ENCODE results near the gene CNGB1.
"Not testable (repeated sequence)": the region's sequence is repeated elsewhere in the genome, so short reads cannot be mapped to it uniquely, and the experiment has no call there.

CNGB1 gene

DNA sequence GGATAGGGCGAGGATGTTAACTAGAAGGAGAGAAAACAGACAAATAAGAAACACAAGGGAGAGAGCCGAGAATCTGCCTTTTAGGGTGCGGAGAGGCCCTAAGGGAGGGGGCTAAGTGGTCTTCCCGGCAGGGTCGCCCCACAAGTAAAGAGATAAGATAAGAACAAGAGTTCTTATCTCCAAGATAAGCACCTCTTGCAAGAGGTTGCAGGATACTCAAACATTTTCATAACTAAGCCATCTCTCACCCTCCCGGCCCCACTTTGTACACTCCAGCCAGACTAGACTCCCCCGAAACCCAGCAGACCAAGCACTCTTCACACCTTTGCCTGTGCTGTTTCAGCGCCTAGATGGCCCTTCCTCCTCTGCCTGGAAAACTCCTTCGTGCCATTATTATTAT lies 15.3 kb upstream of the CNGB1 start:
- in situ Hi-C loops (cut with HindIII; ENCODE audit: low sequenced_read_pairs): no loop called here
- H3K4me3 ChIP-seq (ENCODE audit: low read depth, low read length): no peak overlapping the region
- TF ChIP-seq CTCF (IDR thresholded peaks at IDR 0.05; ENCODE audit: low read depth, low read length): no peak
- no peak for DNase-seq (ENCODE audit: low read depth, low spot score)

DNA sequence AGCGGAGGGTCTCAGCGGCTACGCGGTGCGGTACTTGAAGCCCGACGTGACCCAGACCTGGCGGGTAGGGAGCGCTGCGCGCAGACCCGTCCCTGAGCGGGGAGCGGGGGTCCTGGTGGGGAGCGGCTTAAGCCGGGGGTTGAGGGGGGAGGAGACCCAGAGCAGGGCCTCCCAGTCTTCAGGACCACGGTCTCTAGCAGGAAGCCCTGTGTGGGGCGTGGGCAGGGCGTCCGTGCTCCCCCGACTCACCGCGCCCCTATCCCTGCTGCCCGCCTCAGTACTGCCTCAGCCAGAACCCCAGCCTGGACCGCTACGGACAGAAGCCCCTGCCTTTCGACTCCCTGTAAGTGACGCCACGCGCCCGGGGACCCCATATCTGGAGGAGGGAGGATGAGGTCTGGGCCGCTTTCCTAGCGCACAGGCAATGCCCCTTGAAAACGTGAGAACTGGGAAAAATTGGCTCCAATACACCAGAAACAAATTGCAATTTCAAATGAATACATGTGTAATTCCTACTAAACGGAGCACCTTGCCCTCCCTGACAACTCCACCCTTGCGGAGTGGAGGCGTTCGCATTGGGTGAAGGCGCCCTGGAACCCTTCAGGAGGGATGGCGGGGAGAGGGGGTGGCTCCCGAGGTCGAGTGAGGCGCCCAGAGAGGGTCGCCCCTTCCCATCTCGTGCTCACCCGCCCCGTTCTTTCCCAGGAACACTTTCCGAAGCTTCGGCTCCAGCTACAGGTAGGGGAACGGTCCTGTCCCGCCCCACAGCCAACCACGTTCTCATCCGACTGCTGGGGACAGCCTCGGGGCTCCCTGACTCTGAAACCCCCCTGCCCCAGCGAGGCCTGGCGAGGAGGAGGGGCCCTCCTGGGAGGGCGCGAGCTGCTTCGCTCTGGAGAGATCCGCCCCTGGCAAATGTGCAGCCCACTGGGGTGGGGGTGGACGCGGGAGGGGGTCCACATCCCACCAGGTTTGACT lies 14.6 kb upstream of the CNGB1 start:
- TF ChIP-seq CTCF (IDR thresholded peaks at IDR 0.05; ENCODE audit: low read depth, low read length): no peak
- in situ Hi-C loops (cut with HindIII; ENCODE audit: low sequenced_read_pairs): no loop called here
- no peak for DNase-seq (ENCODE audit: low read depth, low spot score)
- peak overlapping the region; percentile 57 for H3K4me3 ChIP-seq (ENCODE audit: low read depth, low read length)

DNA sequence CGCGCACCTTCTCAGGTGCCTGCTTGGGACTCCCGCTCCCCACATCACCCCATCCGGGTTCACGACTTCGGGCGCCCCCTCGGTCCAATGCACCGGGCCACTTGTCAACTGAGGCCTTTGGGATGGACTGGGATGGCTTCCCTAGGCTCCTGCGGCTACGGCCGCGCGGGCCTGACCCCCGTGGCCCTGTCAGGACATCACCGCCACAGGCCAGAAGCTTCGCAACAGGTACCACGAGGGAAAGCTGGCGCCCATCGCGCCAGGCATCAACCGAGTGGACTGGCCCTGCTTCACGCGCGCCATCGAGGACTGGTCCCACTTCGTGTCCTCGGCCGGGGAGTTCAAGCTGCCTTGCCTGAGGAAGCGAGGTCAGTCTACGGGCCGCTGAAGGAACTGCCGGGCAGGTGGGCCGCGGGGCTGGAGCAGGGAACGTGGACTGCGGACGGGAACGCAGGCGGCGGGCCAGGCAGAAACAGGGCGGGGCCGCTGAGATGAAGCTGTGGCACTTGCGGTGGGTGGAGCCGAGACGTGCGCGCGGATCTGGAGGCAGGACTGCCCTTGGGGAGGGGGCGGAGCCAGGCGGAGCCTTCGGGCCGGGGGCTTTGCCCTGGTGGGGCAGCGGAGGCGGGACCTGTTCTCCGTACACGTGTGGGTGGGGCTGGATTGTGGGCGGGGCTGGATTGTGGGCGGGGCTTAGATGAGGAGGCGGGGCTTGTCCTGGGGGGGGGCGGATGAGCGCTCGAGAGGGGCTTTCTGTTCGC lies 13.7 kb upstream of the CNGB1 start:
- DNase-seq (ENCODE audit: low read depth, low spot score): peak; percentile 75
- no peak for TF ChIP-seq CTCF (IDR thresholded peaks at IDR 0.05; ENCODE audit: low read depth, low read length)
- in situ Hi-C loops (cut with HindIII; ENCODE audit: low sequenced_read_pairs): no loop called here
- peak overlapping the region; percentile 57 for H3K4me3 ChIP-seq (ENCODE audit: low read depth, low read length)

DNA sequence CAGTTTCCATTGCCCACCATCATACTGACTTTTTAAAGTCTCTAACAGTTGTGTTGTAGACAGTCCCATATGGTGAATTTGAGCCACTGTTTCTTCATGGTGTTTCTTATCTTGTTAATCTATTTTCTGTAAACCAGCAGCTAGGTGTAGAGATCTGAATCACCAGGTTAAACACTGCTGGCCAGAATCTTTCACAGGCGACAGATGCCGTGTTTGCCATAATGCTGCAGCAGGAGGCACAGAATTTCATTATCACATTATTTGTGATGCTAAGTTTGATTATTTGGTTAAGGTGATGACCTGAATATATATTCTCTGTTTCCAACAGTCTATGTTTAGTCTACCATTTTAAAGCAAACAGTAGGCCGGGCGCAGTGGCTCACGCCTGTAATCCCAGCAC lies 11.5 kb upstream of the CNGB1 start:
- no peak for TF ChIP-seq CTCF (IDR thresholded peaks at IDR 0.05; ENCODE audit: low read depth, low read length)
- H3K4me3 ChIP-seq (ENCODE audit: low read depth, low read length): no peak overlapping the region
- DNase-seq (ENCODE audit: low read depth, low spot score): no peak
- in situ Hi-C loops (cut with HindIII; ENCODE audit: low sequenced_read_pairs): no loop called here

DNA sequence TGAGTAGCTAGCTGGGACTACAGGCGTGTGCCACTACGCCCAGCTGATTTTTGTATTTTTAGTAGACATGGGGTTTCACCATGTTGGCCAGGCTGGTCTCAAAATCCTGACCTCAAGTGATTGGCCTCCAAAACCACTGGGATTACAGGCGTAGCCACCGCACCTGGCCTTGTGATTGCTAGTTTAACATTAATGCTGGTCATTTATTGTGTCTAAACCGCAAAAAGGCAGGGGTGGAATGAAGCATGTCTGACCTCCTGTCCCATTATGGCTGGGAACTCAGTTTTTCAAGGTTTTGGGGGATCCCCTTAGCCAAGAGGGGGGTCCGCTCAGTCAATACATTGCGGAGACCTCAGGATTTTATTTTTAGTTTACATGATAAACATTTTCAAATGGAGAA lies 10.7 kb upstream of the CNGB1 start:
- in situ Hi-C loops (cut with HindIII; ENCODE audit: low sequenced_read_pairs): no loop called here
- no peak for TF ChIP-seq CTCF (IDR thresholded peaks at IDR 0.05; ENCODE audit: low read depth, low read length)
- DNase-seq (ENCODE audit: low read depth, low spot score): no peak
- H3K4me3 ChIP-seq (ENCODE audit: low read depth, low read length): no peak overlapping the region

DNA sequence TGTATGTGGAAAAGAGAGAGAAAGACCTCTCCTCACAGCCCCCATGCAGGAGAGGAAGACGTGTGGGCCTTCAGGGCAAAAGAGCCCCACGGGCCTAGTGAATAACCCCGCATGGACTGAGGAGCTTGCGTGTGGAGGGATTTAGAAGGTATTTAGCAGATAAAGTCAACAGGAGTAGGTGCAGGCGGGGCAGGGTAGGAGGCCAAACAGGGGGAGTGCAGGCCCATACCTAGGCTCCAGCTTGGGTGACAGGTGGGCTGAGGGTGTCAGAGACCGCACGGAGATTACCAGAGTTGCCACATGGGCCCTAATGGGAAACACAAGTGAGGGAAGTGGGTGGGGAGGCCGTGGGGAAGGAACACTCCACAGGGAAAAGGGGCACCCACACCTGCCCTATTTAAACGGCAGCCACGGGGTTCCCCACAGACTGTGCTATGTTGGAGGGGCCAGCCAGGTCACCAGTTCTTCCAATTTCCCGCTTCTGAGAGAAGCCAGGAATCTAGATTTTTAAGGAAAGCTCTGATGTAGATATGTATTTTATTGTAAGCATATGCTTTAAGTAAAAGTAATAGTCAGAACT lies 8.2 kb upstream of the CNGB1 start:
- no peak for TF ChIP-seq CTCF (IDR thresholded peaks at IDR 0.05; ENCODE audit: low read depth, low read length)
- no peak overlapping the region for H3K4me3 ChIP-seq (ENCODE audit: low read depth, low read length)
- DNase-seq (ENCODE audit: low read depth, low spot score): no peak
- in situ Hi-C loops (cut with HindIII; ENCODE audit: low sequenced_read_pairs): no loop called here

DNA sequence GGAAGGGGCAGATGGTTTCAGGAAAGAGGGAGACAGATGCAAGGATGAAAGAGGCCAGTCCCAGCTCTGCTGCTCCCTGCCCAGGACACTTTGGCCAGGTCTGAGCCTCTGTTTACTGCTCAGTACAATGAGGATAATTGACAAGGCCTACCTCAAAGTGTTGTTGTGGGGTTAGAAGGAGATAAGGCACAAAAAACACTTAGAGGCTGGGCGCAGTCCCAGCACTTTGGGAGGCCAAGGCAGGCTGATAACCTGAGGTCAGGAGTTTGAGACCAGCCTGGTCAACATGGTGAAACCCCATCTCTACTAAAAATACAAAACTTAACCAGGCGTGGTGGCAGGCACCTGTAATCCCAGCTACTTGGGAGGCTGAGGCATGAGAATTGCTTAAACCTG lies 7.1 kb upstream of the CNGB1 start:
- H3K4me3 ChIP-seq (ENCODE audit: low read depth, low read length); in situ Hi-C loops (cut with HindIII; ENCODE audit: low sequenced_read_pairs); DNase-seq (ENCODE audit: low read depth, low spot score): not testable (repeated sequence)
